Osteoblast (primary cell): ENCODE results near the gene ITSN2. TPM values are rescaled to one million over a fixed set of nuclear protein-coding genes. Genes with fewer than 3 reads are reported as not detected.
A peak's percentile ranks its signal among the peaks of the same experiment; 100 is the strongest.

Experiments used
- DNase-seq: peaks from one replicate; pipeline ENCODE4 v3.0.0; 2011; ENCODE audit warnings: low spot score, mixed read lengths; ENCODE audit not compliant: insufficient read length; ENCODE audit errors: missing footprints
- H2AFZ ChIP-seq: 2 replicates; pipeline ENCODE4 v1.6.0; 2011; ENCODE audit warnings: mild to moderate bottlenecking, low read length
- H3K27ac ChIP-seq: 2 replicates; pipeline ENCODE4 v1.5.1; 2011; ENCODE audit warnings: mild to moderate bottlenecking, low read depth, low read length, moderate library complexity
- H3K27me3 ChIP-seq: 2 replicates; pipeline ENCODE4 v1.6.0; 2012; ENCODE audit warnings: mild to moderate bottlenecking, control low read depth, inconsistent platforms, low read length, moderate library complexity; ENCODE audit not compliant: insufficient read depth
- H3K36me3 ChIP-seq: 2 replicates; pipeline ENCODE4 v1.5.1; 2011; ENCODE audit warnings: mild to moderate bottlenecking, low read length, control low read depth, moderate library complexity; ENCODE audit not compliant: insufficient read depth
- H3K4me1 ChIP-seq: 2 replicates; pipeline ENCODE4 v1.5.1; 2011; ENCODE audit warnings: mild to moderate bottlenecking, low read length, control low read depth, moderate library complexity; ENCODE audit not compliant: insufficient read depth
- H3K4me2 ChIP-seq: 2 replicates; pipeline ENCODE4 v1.6.0; 2011; ENCODE audit warnings: mild to moderate bottlenecking, low read length; ENCODE audit not compliant: insufficient read depth
- H3K4me3 ChIP-seq: fragments of 200-600 bp; sonication (generic); 3 replicates; pipeline ENCODE4 v1.5.1; 2012; ENCODE audit warnings: mild to moderate bottlenecking, low read length, inconsistent platforms; ENCODE audit not compliant: insufficient read depth
- H3K79me2 ChIP-seq: 2 replicates; pipeline ENCODE4 v1.6.0; 2012; ENCODE audit warnings: mild to moderate bottlenecking, low read length, control low read depth, inconsistent platforms; ENCODE audit not compliant: insufficient read depth
- H3K9me3 ChIP-seq: 2 replicates; pipeline ENCODE4 v1.5.1; 2011; ENCODE audit warnings: low read depth, low read length, control low read depth
- H4K20me1 ChIP-seq: 2 replicates; pipeline ENCODE4 v1.6.0; 2012; ENCODE audit warnings: mild to moderate bottlenecking, low read length, control low read depth; ENCODE audit not compliant: insufficient read depth
- CTCF ChIP-seq: IDR thresholded peaks from 2 replicates; pipeline ENCODE4 v1.5.1; 2011; ENCODE audit warnings: mild to moderate bottlenecking, low read depth, low read length, moderate library complexity; ENCODE audit errors: extremely low read depth
- total RNA-seq: library from RNA; depleted of rRNA; stranded (reverse); fragments of >200 nt; gene quantifications from 2 replicates; pipeline ENCODE4 v1.2.3, GENCODE V29; 2012

Gene ITSN2
- total RNA-seq, 1 donor = 33.7 TPM

- H3K27ac ChIP-seq = no peak overlapping the region
- no peak for TF ChIP-seq CTCF
Observed at GRCh38 chr2:24237313-24237712, 123.0 kb downstream of the ITSN2 start.

DNA sequence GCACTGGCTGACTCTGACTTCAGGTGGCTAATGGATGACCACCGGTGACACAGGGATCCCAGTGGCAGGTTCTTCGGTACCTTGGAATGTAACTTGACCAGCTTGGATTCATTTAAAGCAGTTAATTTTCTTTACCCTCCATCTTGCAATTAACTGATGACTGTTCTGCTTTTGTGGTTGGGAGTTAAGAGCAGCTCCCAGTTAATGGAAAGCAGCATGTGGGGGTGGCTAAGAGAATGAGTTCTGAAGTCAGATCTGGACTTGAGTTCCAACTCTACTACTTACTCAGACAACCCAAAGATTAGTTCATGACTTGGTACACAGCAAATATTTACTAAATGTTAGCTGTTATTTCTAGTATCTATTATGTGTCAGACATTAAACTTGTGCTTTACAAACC is 127.0 kb downstream of the ITSN2 start:
- Histone ChIP-seq H3K36me3 (no peaks in the 10 kb centered on the region), H3K4me3 (no peak overlapping the region), H3K9me3 (no peaks in the 10 kb centered on the region), H3K4me2 (no peak overlapping the region), H3K27ac (no peak overlapping the region), H3K4me1 (peaks cover 7% of the 10 kb centered on the region), H3K27me3 (no peaks in the 10 kb centered on the region), H4K20me1 (no peaks in the 10 kb centered on the region), H2AFZ (no peak overlapping the region), H3K79me2 (no peaks in the 10 kb centered on the region)
- no peak for DNase-seq
- TF ChIP-seq CTCF = no peak

More at GRCh38 chr2:24237313-24237712, 123.0 kb downstream of the ITSN2 start:
- no peak for DNase-seq
- no peaks in the 10 kb centered on the region for H3K9me3 ChIP-seq
- no peaks in the 10 kb centered on the region for H3K79me2 ChIP-seq
- no peaks in the 10 kb centered on the region for H3K4me1 ChIP-seq
- H3K27me3 ChIP-seq = no peaks in the 10 kb centered on the region
- H3K4me2 ChIP-seq = no peak overlapping the region
- no peak overlapping the region for H2AFZ ChIP-seq
- H4K20me1 ChIP-seq = no peaks in the 10 kb centered on the region
- no peak overlapping the region for H3K4me3 ChIP-seq
- no peaks in the 10 kb centered on the region for H3K36me3 ChIP-seq

- DNase-seq = peak; percentile 72
- H4K20me1 ChIP-seq = no peaks in the 10 kb centered on the region
- H3K36me3 ChIP-seq = no peaks in the 10 kb centered on the region
- H3K79me2 ChIP-seq = no peaks in the 10 kb centered on the region
- H3K4me3 ChIP-seq = no peak overlapping the region
- H3K27me3 ChIP-seq = no peaks in the 10 kb centered on the region
- no peak overlapping the region for H3K4me2 ChIP-seq
- no peaks in the 10 kb centered on the region for H3K9me3 ChIP-seq
- H2AFZ ChIP-seq = no peak overlapping the region
- TF ChIP-seq CTCF = no peak
- H3K27ac ChIP-seq = no peak overlapping the region
- peaks cover 7% of the 10 kb centered on the region for H3K4me1 ChIP-seq
Observed at GRCh38 chr2:24231461-24231881, 128.9 kb downstream of the ITSN2 start.

DNA sequence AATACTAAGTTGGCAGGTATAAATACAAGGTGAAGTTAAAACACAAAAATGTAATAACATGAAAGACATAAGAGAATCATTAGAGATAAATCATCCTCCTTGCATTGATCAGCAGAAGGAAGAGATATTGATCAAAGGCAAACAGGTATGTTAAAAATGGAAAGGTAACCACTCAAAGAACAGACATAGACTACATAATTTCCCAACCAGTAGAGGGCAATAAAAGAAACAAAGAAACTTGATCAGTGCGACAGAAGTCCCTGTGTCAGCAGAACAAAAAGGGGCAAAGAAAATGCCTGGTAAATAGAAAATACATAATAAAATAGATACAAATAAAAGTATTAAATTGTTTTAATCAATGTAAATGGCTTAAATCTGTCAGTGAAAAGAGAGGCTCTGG is 131.9 kb downstream of the ITSN2 start:
- no peak overlapping the region for H3K4me2 ChIP-seq
- no peaks in the 10 kb centered on the region for H3K79me2 ChIP-seq
- H2AFZ ChIP-seq = no peak overlapping the region
- H3K36me3 ChIP-seq = no peaks in the 10 kb centered on the region
- no peaks in the 10 kb centered on the region for H4K20me1 ChIP-seq
- TF ChIP-seq CTCF = peak; percentile 42
- no peaks in the 10 kb centered on the region for H3K9me3 ChIP-seq
- no peak overlapping the region for H3K4me3 ChIP-seq
- DNase-seq = no peak
- H3K27ac ChIP-seq = no peak overlapping the region
- H3K27me3 ChIP-seq = no peaks in the 10 kb centered on the region
- peaks cover 7% of the 10 kb centered on the region for H3K4me1 ChIP-seq
